ENCODE data around the gene MPRIP.

DNA sequence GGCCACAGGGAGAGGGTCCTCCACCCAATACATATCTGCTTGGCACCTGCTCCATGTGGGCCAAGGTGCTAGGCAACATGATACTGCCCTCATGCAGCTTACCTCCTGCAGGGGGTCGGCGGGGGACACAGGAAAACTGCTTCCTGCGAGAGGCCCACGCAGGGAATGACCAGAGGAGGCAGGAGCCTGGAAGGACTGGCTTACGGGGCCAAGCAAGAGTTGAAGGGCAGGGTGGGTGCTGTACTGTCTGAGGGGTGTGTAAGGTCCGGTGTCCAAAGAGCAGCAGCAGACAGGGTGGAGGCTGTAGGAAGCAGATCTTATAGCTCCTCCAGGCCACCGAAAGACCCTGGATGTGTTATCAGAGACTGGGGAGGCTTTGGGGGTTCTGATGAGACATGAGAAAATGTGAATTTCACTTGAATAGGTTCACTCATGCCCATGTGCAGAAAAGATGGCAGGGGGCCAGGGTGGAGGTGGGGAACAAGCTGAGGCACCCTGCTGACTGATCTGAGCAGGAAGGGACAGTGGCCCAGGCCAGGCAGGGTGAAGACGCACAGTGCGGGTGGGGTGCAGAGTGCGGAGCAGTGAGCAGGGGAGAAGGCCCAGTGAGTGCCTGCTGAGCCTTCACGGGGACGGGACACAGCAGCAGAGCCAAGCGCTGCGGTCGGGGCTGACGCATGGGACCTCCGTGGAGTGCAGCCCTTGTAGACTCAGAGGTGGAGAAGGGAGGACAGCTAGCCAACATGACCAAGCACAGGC lies 186.4 kb downstream of the MPRIP start:
- TF ChIP-seq, protein P1, sequence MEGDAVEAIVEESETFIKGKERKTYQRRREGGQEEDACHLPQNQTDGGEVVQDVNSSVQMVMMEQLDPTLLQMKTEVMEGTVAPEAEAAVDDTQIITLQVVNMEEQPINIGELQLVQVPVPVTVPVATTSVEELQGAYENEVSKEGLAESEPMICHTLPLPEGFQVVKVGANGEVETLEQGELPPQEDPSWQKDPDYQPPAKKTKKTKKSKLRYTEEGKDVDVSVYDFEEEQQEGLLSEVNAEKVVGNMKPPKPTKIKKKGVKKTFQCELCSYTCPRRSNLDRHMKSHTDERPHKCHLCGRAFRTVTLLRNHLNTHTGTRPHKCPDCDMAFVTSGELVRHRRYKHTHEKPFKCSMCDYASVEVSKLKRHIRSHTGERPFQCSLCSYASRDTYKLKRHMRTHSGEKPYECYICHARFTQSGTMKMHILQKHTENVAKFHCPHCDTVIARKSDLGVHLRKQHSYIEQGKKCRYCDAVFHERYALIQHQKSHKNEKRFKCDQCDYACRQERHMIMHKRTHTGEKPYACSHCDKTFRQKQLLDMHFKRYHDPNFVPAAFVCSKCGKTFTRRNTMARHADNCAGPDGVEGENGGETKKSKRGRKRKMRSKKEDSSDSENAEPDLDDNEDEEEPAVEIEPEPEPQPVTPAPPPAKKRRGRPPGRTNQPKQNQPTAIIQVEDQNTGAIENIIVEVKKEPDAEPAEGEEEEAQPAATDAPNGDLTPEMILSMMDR (IDR thresholded peaks at IDR 0.05) = no peak
- TF ChIP-seq POLR2A (IDR thresholded peaks at IDR 0.05) = no peak
